Measurements from ENCODE around the gene RAB36.

The RAB36 gene

GRCh38 chr22:23206915-23207314, 61.6 kb downstream of the RAB36 start:
- DNase-seq (ENCODE audit: low read depth): no peak

- no peak for DNase-seq (ENCODE audit: low read depth)
These were observed 62.6 kb downstream of the RAB36 start for GRCh38 chr22:23207729-23208393.

- no peak for DNase-seq (ENCODE audit: low read depth)
These were observed 65.3 kb downstream of the RAB36 start for GRCh38 chr22:23210428-23211170.

GRCh38 chr22:23211622-23212021, 66.3 kb downstream of the RAB36 start:
- no peak for DNase-seq (ENCODE audit: low read depth)

- no peak for DNase-seq (ENCODE audit: low read depth)
These were observed 67.1 kb downstream of the RAB36 start for GRCh38 chr22:23212061-23213021.

- DNase-seq (ENCODE audit: low read depth): no peak
These were observed 67.8 kb downstream of the RAB36 start for GRCh38 chr22:23213022-23213555.

- no peak for DNase-seq (ENCODE audit: low read depth)
These were observed 68.5 kb downstream of the RAB36 start for GRCh38 chr22:23213581-23214334.

Data from T follicular helper cell (primary cell).